Trophoblast cell (in vitro differentiated cells and primary cell): ENCODE measurements around the gene FRMD4A.

ENCODE experiments used
- DNase-seq, 2 donors: peaks; one replicate each; pipeline ENCODE4 v3.0.0-alpha.2; 2016
- H2AFZ ChIP-seq: 2 replicates; pipeline ENCODE4 v1.6.1; 2013; ENCODE audit warnings: low read length, moderate library complexity, mild to moderate bottlenecking; ENCODE audit not compliant: insufficient read depth, poor library complexity
- H2AK5ac ChIP-seq: 2 replicates; pipeline ENCODE4 v1.6.1; 2013; ENCODE audit warnings: mild to moderate bottlenecking, low read length
- H2BK120ac ChIP-seq: 2 replicates; pipeline ENCODE4 v1.6.1; 2013; ENCODE audit warnings: low read length, mild to moderate bottlenecking, moderate library complexity; ENCODE audit not compliant: insufficient read depth, poor library complexity
- H2BK12ac ChIP-seq: 2 replicates; pipeline ENCODE4 v1.6.1; 2013; ENCODE audit warnings: mild to moderate bottlenecking, low read length, moderate library complexity
- H2BK5ac ChIP-seq: 2 replicates; pipeline ENCODE4 v1.6.1; 2013; ENCODE audit warnings: low read length, low read depth, moderate library complexity, mild to moderate bottlenecking; ENCODE audit not compliant: poor library complexity
- H3K14ac ChIP-seq: 2 replicates; pipeline ENCODE4 v1.6.1; 2013; ENCODE audit warnings: mild to moderate bottlenecking, low read length
- H3K18ac ChIP-seq: 2 replicates; pipeline ENCODE4 v1.6.1; 2013; ENCODE audit warnings: mild to moderate bottlenecking, low read length
- H3K23ac ChIP-seq: 2 replicates; pipeline ENCODE4 v1.6.1; 2013; ENCODE audit warnings: low read length
- H3K27ac ChIP-seq: 2 replicates; pipeline ENCODE4 v1.5.1; 2013; ENCODE audit warnings: low read depth, mild to moderate bottlenecking, inconsistent platforms, low read length, moderate library complexity
- H3K27me3 ChIP-seq: 2 replicates; pipeline ENCODE4 v1.6.1; 2013; ENCODE audit warnings: inconsistent platforms, mild to moderate bottlenecking, low read length, moderate library complexity; ENCODE audit not compliant: insufficient read depth
- H3K36me3 ChIP-seq, 2 experiments: 1 replicate in 1 of 2; 2 replicates in 1 of 2; pipeline ENCODE4 v1.6.1; 2013; ENCODE audit warnings: low read length in 2 of 2, mild to moderate bottlenecking in 2 of 2, moderate library complexity in 1 of 2; ENCODE audit not compliant: insufficient read depth in 2 of 2, control insufficient read depth in 1 of 2
- H3K4ac ChIP-seq: 2 replicates; pipeline ENCODE4 v1.6.1; 2013; ENCODE audit warnings: low read depth, mild to moderate bottlenecking, low read length, moderate library complexity
- H3K4me1 ChIP-seq, 2 experiments: 1 replicate in 1 of 2; 2 replicates in 1 of 2; pipeline ENCODE4 v1.6.1; 2013; ENCODE audit warnings: low read length in 2 of 2, mild to moderate bottlenecking in 2 of 2, moderate library complexity in 1 of 2; ENCODE audit not compliant: insufficient read depth in 2 of 2, control insufficient read depth in 1 of 2
- H3K4me2 ChIP-seq: 2 replicates; pipeline ENCODE4 v1.6.1; 2013; ENCODE audit warnings: inconsistent platforms, mild to moderate bottlenecking, low read length, moderate library complexity
- H3K4me3 ChIP-seq: 2 replicates; pipeline ENCODE4 v1.5.1; 2013; ENCODE audit warnings: mild to moderate bottlenecking, low read depth, low read length, inconsistent platforms
- H3K79me1 ChIP-seq: one replicate; pipeline ENCODE4 v1.6.1; 2013; ENCODE audit warnings: low read length
- H3K79me2 ChIP-seq: 2 replicates; pipeline ENCODE4 v1.6.1; 2013; ENCODE audit warnings: low read length, mild to moderate bottlenecking; ENCODE audit not compliant: control insufficient read depth, insufficient read depth, poor library complexity
- H3K9ac ChIP-seq: 2 replicates; pipeline ENCODE4 v1.6.1; 2013; ENCODE audit warnings: mild to moderate bottlenecking, low read length
- H3K9me3 ChIP-seq: 2 replicates; pipeline ENCODE4 v1.6.1; 2013; ENCODE audit warnings: low read depth, mild to moderate bottlenecking, control low read depth, inconsistent platforms, low read length; ENCODE audit not compliant: insufficient read depth
- H4K12ac ChIP-seq: 2 replicates; pipeline ENCODE4 v1.6.1; 2013; ENCODE audit warnings: low read depth, mild to moderate bottlenecking, low read length, moderate library complexity
- H4K8ac ChIP-seq: 2 replicates; pipeline ENCODE4 v1.6.1; 2013; ENCODE audit warnings: low read depth, mild to moderate bottlenecking, low read length, moderate library complexity
- H4K91ac ChIP-seq: one replicate; pipeline ENCODE4 v1.6.1; 2013; ENCODE audit warnings: low read depth, mild to moderate bottlenecking, low read length, moderate library complexity
- WGBS: extraction: QIAGEN DNeasy Blood & Tissue Kit; methylation state at CpG from one replicate; pipeline ENCODE4 v1.1.7; 2013; ENCODE audit warnings: missing lambda C conversion rate; ENCODE audit not compliant: insufficient read length, insufficient coverage; ENCODE audit errors: extremely low coverage; 5-methylcytosine and 5-hydroxymethylcytosine counted together

Gene FRMD4A

DNA sequence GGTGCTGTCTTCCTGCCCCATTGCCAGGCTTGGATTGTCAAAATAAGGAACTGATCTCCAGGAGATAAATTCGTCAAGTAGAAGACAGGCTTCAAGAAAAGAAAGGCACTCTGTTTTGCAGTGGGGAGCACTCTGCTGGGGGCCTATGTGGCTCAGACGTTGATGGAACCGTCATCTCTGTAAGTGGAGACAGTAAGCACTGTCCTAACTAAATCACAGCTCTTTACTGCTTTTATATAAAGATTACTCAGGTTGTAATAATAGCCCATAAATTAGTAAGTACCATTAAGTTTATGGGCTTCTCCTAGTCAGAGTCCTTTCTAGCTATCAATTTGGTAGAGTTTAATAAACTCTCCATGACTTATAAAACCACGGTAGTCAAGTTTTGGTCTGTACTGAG is 249.9 kb downstream of the FRMD4A start:
- DNase-seq, result no peak
- no peak overlapping the region for H2BK12ac ChIP-seq
- H3K79me2 ChIP-seq, result no peaks in the 10 kb centered on the region
- H3K4me2 ChIP-seq, result no peak overlapping the region
- no peak overlapping the region for H3K4me3 ChIP-seq
- no peak overlapping the region for H2BK120ac ChIP-seq
- no peaks in the 10 kb centered on the region for H3K36me3 ChIP-seq
- no peak overlapping the region for H3K4ac ChIP-seq
- no peak overlapping the region for H3K27ac ChIP-seq
- peaks cover 2% of the 10 kb centered on the region for H3K27me3 ChIP-seq
- no peaks in the 10 kb centered on the region for H3K79me1 ChIP-seq
- no peak overlapping the region for H3K9ac ChIP-seq
- H2AK5ac ChIP-seq, result no peak overlapping the region
- no peak overlapping the region for H2AFZ ChIP-seq
- H4K91ac ChIP-seq, result no peak overlapping the region
- WGBS, result no CpG with 5 or more reads among the region's 4 CpGs
- no peak overlapping the region for H4K12ac ChIP-seq
- no peaks in the 10 kb centered on the region for H3K4me1 ChIP-seq
- H3K14ac ChIP-seq, result no peak overlapping the region
- no peak overlapping the region for H2BK5ac ChIP-seq
- H3K23ac ChIP-seq, result no peak overlapping the region
- H4K8ac ChIP-seq, result no peak overlapping the region
- no peak overlapping the region for H3K18ac ChIP-seq
- no peaks in the 10 kb centered on the region for H3K9me3 ChIP-seq

GRCh38 chr10:14077430-14077829 is 253.3 kb downstream of the FRMD4A start:
- Histone ChIP-seq H2AK5ac (no peak overlapping the region), H2BK5ac (no peak overlapping the region), H3K9ac (no peak overlapping the region), H3K4ac (no peak overlapping the region), H3K23ac (no peak overlapping the region), H3K27me3 (peaks cover 2% of the 10 kb centered on the region), H3K14ac (no peak overlapping the region), H4K8ac (no peak overlapping the region), H3K36me3 (no peaks in the 10 kb centered on the region), H2BK12ac (no peak overlapping the region), H3K4me1 (no peaks in the 10 kb centered on the region), H3K79me1 (no peaks in the 10 kb centered on the region), H3K18ac (no peak overlapping the region), H3K9me3 (no peaks in the 10 kb centered on the region), H2BK120ac (no peak overlapping the region), H3K4me2 (no peak overlapping the region), H2AFZ (no peak overlapping the region), H3K27ac (no peak overlapping the region), H3K4me3 (no peak overlapping the region), H4K12ac (no peak overlapping the region), H4K91ac (no peak overlapping the region), H3K79me2 (no peaks in the 10 kb centered on the region)
- no CpG with 5 or more reads among the region's 3 CpGs for WGBS
- no peak for DNase-seq

DNA sequence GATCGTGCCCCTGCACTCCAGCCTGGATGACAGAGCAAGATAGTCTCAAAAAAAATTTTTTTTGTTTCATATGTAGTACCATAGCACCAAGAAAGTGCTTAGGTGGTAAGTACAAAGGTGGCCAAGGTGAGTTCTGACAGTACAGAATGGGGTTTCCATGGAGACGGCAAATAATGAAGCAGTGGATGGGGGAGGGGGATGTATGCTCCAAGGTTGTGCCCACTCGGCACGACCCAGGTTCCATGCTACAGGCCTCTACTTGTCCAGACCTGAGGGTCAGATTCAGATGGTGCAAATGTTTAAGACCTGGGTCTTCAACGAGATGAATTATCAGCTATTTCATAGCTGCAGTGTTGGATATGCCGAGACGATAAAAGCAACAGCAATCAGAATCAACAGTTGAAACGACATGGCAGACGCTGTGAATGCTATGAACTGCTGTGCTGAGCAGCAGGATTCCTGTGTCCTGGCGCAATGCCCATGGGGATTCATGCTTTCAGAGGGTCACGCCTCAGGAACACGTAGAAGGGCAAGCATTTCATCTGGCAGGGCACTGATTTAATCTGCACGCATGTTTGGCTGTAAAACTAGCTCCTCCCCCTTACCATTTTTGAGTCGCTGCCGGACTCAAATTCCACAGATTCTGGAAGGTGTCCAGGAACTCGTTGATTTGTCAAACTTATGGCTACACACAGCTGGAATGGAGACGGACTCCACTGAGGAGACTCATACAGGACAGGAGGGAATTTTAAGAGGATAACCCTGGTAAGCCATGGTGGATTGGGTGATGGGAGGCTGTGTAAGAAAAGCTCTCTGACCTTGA is 256.5 kb downstream of the FRMD4A start:
- H3K36me3 ChIP-seq, result no peaks in the 10 kb centered on the region
- no peak overlapping the region for H3K4me2 ChIP-seq
- H3K18ac ChIP-seq, result no peak overlapping the region
- no peak overlapping the region for H3K27ac ChIP-seq
- no peak overlapping the region for H2BK120ac ChIP-seq
- H3K14ac ChIP-seq, result no peak overlapping the region
- no peaks in the 10 kb centered on the region for H3K4me1 ChIP-seq
- peaks cover 2% of the 10 kb centered on the region for H3K27me3 ChIP-seq
- H4K91ac ChIP-seq, result no peak overlapping the region
- H3K4ac ChIP-seq, result no peak overlapping the region
- H3K79me1 ChIP-seq, result no peaks in the 10 kb centered on the region
- no CpG with 5 or more reads among the region's 17 CpGs for WGBS
- no peak overlapping the region for H2AFZ ChIP-seq
- H3K9ac ChIP-seq, result no peak overlapping the region
- H2AK5ac ChIP-seq, result no peak overlapping the region
- peak; percentile 96 to 99 for DNase-seq
- no peak overlapping the region for H3K4me3 ChIP-seq
- no peak overlapping the region for H2BK12ac ChIP-seq
- H3K79me2 ChIP-seq, result no peaks in the 10 kb centered on the region
- no peak overlapping the region for H2BK5ac ChIP-seq
- no peak overlapping the region for H4K12ac ChIP-seq
- H3K9me3 ChIP-seq, result no peaks in the 10 kb centered on the region
- no peak overlapping the region for H3K23ac ChIP-seq
- no peak overlapping the region for H4K8ac ChIP-seq

DNA sequence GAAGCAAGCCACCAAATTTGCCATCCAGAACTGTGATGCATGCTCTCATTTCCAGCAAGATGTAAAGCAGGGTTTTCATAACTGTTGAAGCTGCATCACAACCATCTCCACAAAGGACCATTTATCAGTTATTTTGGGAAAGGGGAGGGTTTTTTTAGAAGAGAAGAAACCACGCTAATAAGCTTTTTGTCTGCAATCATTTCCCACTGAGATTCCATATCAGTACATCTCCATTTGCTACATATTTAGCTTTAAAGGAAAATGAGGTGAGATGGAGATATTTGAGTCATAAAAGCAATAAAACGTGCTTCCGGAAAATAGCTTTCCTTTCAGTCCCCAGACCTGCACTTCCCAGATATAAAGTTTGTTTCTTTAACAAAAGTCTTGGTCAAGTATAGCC is 258.2 kb downstream of the FRMD4A start:
- DNase-seq, result no peak
- Histone ChIP-seq H3K27me3 (peaks cover 2% of the 10 kb centered on the region), H4K12ac (no peak overlapping the region), H3K23ac (no peak overlapping the region), H2AFZ (no peak overlapping the region), H3K18ac (no peak overlapping the region), H3K36me3 (no peaks in the 10 kb centered on the region), H4K8ac (no peak overlapping the region), H3K14ac (no peak overlapping the region), H2AK5ac (no peak overlapping the region), H3K79me1 (no peaks in the 10 kb centered on the region), H3K9ac (no peak overlapping the region), H3K79me2 (no peaks in the 10 kb centered on the region), H3K4me1 (no peaks in the 10 kb centered on the region), H2BK5ac (no peak overlapping the region), H3K4me3 (no peak overlapping the region), H4K91ac (no peak overlapping the region), H2BK120ac (no peak overlapping the region), H3K4ac (no peak overlapping the region), H3K4me2 (no peak overlapping the region), H3K9me3 (no peaks in the 10 kb centered on the region), H3K27ac (no peak overlapping the region), H2BK12ac (no peak overlapping the region)
- WGBS, result no CpG with 5 or more reads among the region's 3 CpGs
